ENCODE measurements around the gene POMZP3.
"Not testable (repeated sequence)": the region's sequence is repeated elsewhere in the genome, so short reads cannot be mapped to it uniquely, and the experiment has no call there.

DNA sequence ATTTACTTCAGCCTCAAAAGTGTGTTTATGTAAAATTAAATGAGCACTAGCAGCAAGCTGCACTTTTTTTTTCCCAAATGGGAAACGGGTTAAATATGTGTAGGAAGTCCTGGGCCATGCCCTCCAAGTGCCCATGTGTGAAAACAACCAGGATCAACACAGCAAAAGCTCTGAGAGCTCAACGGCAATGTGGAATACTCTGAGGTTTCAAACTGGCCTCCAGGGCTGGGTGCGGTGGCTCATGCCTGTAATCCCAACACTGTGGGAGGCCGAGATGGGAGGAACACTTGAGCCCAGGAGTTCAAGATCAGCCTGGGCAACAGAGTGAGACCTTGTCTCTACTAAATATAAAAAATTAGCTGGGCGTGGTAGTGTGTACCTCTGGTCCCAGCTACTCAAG, 15.5 kb upstream of the POMZP3 start:
- TF ChIP-seq, protein P1, sequence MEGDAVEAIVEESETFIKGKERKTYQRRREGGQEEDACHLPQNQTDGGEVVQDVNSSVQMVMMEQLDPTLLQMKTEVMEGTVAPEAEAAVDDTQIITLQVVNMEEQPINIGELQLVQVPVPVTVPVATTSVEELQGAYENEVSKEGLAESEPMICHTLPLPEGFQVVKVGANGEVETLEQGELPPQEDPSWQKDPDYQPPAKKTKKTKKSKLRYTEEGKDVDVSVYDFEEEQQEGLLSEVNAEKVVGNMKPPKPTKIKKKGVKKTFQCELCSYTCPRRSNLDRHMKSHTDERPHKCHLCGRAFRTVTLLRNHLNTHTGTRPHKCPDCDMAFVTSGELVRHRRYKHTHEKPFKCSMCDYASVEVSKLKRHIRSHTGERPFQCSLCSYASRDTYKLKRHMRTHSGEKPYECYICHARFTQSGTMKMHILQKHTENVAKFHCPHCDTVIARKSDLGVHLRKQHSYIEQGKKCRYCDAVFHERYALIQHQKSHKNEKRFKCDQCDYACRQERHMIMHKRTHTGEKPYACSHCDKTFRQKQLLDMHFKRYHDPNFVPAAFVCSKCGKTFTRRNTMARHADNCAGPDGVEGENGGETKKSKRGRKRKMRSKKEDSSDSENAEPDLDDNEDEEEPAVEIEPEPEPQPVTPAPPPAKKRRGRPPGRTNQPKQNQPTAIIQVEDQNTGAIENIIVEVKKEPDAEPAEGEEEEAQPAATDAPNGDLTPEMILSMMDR (IDR thresholded peaks at IDR 0.05; ENCODE audit: insufficient read depth, low read length, poor library complexity, severe bottlenecking), result not testable (repeated sequence)
- not testable (repeated sequence) for TF ChIP-seq EZH2phosphoT487 (conservative IDR thresholded peaks at IDR 0.05; ENCODE audit: low read length)

All from SU-DHL-6 (cell line).